Dermis microvascular lymphatic vessel endothelial cell (primary cell): ENCODE results near the gene BICRAL. TPM values are rescaled to one million over a fixed set of nuclear protein-coding genes. Genes with fewer than 3 reads are reported as not detected.
"Not testable (repeated sequence)": the region's sequence is repeated elsewhere in the genome, so short reads cannot be mapped to it uniquely, and the experiment has no call there.

Source experiments
- DNase-seq, 2 donors: peaks; one replicate each; pipeline versions ENCODE4 v3.0.0 to v3.0.0-alpha.2; 2010; ENCODE audit warnings: low read depth in 2 of 2
- total RNA-seq: library from RNA; depleted of rRNA; stranded (reverse); fragments of >200 nt; gene quantifications from 2 replicates; pipeline ENCODE4 v1.2.1, GENCODE V29; 2014

BICRAL gene, protein sequence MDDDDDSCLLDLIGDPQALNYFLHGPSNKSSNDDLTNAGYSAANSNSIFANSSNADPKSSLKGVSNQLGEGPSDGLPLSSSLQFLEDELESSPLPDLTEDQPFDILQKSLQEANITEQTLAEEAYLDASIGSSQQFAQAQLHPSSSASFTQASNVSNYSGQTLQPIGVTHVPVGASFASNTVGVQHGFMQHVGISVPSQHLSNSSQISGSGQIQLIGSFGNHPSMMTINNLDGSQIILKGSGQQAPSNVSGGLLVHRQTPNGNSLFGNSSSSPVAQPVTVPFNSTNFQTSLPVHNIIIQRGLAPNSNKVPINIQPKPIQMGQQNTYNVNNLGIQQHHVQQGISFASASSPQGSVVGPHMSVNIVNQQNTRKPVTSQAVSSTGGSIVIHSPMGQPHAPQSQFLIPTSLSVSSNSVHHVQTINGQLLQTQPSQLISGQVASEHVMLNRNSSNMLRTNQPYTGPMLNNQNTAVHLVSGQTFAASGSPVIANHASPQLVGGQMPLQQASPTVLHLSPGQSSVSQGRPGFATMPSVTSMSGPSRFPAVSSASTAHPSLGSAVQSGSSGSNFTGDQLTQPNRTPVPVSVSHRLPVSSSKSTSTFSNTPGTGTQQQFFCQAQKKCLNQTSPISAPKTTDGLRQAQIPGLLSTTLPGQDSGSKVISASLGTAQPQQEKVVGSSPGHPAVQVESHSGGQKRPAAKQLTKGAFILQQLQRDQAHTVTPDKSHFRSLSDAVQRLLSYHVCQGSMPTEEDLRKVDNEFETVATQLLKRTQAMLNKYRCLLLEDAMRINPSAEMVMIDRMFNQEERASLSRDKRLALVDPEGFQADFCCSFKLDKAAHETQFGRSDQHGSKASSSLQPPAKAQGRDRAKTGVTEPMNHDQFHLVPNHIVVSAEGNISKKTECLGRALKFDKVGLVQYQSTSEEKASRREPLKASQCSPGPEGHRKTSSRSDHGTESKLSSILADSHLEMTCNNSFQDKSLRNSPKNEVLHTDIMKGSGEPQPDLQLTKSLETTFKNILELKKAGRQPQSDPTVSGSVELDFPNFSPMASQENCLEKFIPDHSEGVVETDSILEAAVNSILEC
- total RNA-seq = 3.0 and 5.6 TPM in 2 replicates

DNA sequence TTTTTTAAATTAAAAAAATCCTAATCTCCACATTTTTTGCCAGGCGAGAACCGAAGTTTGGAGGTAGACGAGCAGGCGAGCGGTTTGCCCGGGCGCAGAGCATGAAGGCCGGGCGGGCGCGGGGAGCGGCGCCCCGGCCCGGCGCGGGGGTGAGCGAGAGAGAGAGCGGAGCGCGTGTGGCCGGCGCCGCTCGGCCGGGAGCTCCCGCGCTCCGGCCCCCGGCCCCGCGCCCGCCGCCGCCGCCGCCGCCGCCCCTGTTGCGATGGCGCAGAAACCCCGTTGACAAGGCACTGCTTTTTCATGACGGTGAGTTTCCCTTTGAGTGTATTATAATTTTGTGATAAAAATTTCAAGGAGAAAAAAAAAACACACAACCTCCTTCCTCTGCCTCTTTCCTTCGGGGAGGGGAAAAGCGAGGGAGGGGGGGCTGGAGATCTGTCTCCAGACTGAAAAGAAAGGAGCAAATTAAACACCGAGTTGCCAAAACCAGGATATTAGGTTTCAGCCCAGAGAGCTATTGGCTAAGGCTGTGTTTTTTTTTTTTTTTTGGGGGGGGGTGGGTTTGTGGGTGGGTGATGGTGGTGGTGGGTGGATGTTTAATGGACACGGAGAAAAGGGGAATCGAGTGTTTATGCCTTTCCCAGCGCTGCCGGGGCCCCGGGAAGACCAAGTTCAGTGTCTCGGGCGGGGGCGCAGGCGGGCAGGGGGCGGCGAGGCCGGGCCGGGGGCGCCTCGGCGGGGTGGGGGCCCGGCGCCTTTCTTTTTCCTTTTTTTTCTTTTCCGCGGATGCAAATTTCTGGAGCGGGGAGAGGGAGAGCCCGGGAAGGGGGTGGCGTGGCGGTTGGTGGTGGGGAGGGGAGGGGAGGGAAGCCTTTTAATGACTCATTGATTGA, at the start of gene BICRAL:
Gene BICRAL (plus strand): TSS at position 257 of the 893 bp plus-strand sequence. CDS start 39,971 bp downstream, outside the sequence.
- DNase-seq = peak; percentile 64 to 90

DNA sequence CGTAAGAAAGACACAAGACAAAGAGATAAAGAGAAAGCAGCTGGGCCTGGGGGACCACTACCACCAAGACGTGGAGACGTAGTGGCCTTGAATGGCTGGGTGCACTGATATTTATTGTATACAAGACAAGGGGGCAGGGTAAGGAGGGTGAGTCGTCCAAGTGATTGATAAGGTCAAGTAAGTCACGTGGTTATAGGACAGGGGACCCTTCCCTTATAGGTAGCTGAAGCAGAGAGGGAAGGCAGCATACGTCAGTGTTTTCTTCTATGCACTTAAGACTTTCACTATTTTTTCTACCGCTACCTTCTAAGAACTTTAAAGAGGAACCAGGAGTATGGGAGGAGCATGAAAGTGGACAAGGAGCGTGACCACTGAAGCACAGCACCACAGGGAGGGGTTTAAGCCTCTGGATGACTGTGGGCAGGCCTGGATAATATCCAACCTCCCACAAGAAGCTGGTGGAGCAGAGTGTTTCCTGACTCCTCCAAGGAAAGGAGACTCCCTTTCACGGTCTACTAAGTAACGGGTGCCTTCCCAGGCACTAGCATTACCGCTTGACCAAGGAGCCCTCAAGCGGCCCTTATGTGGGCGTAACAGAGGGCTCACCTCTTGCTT, 47.9 kb upstream of the BICRAL start:
- not testable (repeated sequence) for DNase-seq

DNA sequence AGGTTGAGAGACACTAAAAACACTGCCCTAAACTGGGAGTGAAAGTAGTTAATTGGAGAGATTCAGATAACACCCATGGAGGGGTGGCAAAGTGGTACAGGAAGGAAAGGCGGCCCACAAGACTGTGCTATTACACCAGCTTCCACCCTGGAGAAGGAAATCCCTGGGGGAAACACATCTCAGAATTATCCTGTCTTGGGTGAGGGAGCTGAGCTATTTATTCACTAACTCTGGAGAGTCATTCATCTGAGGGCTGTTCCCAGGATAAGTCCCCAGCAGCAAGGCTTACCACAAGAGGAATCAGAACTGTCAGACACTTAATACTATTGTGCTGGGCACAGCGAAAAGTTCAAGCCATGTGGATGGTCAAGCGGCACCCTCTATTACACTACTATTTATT, 45.9 kb upstream of the BICRAL start:
- no peak for DNase-seq

DNA sequence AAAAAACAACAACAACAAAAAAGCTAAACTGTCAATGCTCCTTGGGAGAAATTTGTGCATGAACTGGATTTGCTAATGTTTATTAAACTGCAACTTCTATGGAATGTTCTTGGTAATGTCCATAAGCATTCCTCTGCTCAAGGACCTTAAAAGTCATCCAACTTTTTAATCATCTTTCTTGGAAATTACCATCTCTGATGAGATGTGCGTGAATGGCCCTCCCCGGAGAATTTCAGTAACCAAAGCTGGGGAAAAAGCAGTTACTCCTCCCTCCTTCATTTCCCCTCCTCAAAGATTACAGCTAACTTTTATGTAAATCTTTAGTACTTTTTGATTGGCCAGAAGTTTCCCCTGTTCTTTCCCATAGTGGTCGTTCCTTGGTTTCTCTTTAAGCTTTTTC, 41.1 kb upstream of the BICRAL start:
- DNase-seq = no peak

DNA sequence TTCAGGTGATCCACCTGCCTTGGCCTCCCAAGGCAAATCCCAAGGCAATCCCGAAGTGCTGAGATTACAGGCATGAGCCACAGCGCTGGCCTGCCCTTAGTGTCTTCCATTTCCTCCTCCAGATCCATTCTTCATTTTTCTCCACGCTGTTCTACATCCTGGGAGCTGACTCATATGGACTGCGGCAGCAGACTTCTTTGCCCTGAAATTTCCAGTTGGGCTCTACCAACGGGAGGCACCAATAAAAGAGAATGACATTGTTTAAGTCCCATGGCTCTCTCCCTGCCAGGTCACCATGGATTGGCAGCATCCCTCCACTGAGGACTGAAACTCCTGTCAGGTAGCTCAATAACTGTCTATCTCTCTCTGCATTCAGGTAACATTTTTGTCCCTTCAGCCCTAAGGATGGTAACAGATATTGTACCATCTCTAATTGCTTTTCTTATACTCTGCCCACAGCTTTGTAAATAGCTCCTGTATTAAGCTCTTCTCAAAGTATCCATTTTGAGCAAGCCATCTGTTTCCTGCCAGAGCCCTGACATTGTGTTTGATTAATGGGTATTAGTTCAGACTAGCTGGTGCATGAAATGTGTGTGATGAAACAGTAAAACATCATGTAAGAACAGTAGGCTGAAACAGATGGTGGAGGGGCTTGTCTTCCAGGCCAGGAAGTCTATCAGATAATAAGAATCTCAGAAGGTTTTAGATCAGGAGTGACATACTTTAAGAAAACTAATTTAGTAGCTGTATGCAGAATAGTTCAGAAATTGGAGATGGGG, 39.5 kb upstream of the BICRAL start:
- DNase-seq = peak; percentile 47 to 88

DNA sequence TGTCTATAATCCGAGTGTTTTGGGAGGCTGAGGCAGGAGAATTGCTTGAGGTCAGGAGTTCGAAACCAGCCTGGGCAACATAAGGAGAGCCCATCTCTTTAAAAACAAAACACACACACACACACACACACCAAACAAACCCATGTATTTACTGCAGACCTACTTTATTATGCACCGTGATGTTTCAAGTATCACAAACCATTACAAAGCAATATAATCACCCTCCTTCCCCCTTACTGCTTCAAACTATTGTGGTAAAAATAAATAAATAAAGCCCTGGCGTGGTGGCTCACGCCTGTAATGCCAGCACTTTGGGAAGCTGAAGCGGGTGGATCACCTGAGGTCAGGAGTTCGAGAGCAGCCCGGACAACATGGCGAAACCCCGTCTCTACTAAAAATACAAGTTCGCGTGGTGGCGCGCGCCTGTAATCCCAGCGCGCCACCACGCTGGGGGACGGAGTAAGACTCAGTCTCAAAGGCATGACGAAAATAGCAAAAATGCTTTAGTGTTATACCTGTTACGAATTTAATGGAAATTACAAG, 37.4 kb upstream of the BICRAL start:
- no peak for DNase-seq

DNA sequence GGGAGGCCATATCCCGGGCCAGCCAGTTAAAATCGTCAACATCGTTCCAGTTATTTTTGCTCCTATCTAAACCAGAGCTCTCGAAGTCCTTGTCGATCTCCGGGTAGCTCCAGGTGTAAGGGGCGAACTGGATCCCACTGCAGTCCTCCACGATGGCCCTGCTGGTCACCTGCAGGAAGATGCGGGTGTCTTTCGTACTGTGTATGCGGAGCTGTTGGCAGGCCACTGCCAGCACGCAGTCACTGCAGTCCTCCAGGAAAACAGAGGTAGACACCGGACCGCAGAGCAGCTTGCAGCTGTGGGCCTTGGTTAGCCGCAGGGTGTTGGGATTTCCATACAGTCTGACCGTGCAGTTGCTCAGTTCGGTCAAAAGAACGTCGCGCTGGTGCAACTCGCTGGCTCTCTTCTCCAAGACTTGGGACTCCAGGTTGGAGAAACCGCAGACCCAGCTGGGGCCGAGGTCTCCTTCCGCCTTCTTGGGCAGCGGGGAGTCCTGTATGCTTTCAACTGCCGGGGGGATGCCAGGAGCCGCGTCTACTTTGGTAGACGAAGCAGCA, 36.7 kb upstream of the BICRAL start:
- peak in 1 of 2 donors; percentile 35 for DNase-seq

DNA sequence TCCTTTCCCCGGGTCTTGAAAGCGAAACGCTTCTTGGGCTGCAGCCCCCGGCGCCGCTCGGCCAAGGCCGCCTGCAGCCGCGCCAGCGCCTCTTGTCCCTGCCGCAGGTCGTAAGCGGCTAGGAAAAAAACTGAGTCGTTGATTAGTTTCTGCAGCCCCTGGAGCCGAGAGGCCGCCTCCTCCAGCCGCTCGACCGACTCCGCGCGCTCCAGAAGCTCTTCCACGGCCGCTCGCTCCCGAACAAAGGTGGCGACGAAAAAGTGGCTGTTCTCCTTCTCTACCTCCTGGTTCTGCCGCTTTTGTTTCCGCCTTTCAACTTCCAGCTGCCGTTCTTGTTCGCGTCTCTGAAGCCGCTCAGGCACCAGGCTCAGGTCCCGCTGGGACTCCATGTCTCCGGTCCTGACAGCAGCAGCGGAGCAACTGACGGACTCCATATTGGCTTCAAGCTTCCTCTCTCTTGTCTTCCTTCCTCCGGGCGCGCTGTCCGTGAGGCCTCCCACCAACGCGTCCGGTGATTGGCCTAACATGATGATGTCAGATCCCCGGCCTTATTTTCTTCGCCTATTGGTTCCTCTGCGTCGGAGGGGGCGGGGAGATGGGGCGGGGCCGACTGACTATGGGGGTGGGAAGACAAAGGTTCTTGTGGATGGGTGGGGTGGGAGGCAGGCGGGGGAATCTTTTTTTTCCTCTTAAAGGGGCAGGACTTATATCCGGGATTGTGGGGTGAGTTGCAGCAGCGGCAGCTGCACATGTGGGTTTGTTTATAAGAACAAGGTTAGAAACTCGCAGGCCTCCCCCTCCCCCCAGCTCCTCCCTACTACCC, 36.0 kb upstream of the BICRAL start, which contains the start of gene TBCC:
Gene TBCC (minus strand): TSS at position 464 of the 823 bp plus-strand sequence. CDS start 30 bp downstream, at position 434.
- DNase-seq = peak; percentile 95 to 99

DNA sequence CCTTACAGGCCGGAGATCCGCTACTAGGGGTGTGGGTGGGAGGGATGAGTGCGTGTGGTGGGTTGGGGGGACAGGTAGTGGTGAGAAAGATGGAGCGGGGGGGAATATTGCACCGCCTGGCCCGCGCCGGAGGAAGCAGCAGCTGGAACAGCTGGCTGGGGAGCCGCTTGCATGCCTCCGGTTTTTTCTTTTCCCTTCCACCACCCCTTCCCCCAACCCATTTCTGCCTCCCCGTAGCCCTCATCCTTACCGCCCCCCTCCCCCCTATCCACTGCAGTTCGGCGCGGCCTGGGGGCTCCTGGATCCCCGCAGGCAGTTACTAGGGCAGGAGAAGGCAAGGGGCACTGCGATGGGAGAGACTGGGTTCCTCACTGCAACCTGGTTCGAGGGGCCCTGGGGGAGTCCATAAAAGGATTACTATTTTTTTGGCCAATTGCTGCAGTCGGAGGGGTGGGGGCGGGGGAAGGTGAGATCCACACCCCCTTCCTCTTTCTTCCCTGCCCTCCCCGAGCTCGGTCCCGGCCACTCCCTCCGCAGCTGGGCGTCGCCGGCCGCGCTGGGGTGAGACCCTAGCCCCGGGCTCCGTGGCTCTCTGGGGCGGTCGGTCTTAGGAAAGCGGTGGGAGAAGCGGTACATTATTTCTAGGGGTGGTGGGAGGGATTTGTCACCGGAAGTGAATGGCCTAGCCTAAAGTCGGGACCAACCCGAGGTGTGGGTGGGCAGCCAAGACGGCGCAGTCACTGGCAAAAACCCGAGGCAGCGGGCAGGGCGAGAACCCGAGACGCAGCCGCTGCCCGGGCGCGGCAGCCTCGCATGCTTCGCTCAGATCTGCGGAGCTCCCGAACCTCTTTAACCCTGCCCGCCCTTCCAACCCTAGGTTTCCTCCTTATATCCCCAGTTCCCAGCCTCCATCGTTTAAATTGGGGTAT, 35.1 kb upstream of the BICRAL start:
- peak; percentile 55 to 93 for DNase-seq

DNA sequence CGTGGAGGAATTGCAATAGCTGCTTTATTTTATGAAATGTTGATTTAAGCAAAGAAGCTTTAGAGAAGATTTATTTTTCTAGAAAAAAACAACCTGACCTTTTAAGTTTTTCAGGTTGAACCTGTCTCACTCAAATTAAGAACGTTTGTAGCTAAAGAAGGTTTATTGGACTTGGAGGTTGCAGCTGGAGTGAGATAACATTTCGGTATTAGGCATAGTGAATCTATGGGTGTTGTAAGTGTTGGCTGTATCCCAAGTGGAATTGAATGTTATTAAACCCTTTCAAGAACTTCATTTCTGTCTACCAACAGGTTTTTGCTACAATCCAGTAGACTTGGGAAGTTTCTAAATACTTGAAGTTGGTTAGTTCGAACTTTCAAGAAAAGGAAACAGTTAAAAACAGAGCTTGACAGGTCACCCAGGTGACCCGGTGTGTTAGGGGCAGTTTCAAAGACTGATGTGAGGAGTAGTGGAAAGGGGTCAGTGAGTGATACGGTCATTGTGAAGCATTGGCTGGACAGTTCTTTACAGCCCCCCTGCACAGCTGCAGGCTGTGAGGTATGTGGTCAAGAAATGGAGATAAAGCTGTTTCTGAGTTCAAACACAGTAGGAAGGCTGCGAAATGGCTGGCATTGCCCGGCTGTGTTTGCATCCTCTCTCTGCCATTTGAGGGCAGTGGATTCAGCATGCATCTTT, 33.5 kb upstream of the BICRAL start:
- DNase-seq = no peak

DNA sequence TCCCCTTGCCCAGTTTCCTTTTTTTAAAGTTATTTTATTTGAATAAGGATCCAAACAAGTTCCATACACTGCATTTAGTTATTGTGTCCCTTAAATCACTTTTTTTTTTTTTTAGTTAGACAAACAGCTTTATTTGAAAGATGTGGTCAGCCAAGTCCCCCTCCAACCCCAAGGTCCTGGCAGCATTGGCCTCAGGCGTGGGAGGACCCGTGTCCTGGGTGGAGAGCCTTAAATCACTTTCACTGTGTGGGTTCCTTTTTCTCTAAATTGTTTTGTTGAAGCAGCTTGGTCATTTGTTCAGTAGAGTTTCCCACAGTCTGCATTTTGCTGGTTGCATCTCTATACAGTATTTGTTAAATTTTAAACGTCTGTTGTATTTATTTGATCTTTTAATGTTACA, 30.8 kb upstream of the BICRAL start:
- no peak for DNase-seq

DNA sequence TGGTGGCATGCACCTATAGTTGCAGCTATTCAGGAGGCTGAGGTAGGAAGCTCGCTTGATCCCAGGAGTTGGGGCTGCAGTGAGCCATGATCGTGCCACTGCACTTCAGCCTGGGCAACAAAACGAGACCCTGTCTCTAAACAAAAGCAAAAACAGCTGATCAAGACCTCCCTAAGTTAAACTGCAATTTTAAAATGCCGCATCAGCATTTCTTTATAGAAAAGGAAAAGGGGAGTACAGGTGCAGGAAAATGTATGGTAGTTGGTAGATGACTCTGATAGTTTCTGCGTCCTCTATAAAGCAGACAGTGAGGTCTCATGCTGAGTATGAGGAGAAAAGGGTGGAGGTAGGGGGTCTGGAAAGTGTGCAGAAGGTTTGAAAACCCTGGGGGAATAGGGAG, 27.1 kb upstream of the BICRAL start:
- DNase-seq = no peak

DNA sequence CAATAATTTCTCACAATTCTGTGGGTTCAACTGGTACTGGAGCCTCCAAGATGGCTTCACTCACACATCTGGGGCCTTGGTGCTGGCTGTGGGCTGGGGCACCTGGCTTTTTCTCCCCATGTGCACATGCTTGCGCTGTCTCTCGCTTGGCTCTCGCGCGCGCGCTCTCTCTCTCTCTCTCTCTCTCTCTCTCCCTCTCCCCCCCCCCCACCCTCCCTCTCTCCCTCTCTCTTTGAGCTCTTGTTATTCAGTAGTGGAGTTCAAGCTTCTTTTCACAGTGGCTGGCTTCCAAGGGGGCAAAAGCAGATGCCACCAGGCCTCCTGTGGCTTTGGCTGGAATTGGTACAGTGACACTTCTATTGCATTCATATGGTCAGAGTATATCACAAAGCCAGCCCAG, 25.1 kb upstream of the BICRAL start:
- DNase-seq = no peak

DNA sequence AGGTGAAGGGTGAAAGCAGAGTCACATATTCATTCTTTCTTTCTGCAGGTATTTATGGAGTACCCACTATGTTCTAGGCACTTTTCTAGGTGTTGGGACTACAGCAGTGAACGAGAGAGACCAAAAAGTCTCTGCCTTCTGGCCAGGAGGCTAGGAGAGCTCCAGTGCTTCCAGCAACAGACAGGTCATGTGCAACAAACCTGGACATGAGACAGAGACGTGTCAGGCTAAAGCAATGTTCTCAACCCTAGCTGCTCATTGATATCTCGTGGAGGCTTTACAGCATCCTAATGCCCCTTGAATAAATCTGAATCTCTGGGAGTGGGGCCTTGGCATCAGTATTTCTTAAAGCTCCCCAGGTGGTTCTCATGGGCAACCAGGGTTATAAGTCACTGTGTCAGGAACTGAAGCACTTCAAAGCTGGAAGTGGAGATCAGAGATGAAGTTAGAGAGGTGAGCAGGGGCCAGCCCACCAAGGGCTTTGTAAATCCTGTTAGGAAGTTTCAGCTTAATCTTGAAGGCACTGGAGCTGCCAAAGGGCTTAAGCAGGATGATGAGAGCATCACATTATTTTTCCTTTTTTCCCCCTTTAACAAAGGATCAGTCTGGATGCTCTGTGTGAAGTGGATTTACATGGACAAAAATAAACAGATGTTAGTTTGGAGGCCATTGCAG, 23.0 kb upstream of the BICRAL start:
- no peak for DNase-seq

DNA sequence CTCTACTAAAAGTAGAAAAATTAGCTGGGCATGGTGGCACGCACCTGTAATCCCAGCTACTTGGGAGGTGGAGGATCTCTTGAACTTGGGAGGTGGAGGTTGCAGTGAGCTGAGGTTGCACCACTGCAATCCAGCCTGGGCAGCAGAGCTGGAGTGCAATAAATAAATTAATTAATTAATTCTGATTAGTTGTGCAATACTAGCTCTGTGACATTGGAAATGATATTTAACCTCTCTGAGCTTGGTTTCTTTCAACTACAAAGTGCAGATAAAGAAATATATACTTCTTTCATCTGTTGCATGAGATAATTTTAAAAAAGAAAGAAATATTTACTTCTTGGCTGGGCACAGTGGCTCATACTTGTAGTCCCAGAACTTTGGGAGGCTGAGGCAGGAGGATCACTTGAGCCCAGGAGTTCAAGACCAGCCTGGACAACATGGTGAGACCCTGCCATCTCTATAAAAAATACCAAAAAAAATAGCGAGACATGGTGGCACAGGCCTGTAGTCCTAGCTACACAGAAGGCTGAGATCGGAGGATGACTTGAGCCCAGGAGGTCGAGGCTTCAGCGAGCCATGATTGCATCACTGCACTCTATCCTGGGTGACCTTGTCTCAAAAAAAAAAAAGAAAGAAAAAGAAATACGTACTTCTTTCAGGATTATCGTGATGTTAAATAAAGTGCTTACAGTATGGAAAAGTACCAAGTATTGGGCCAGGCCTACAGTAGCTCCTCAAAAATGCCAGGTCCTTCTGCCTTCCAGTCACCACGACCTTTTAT, 20.4 kb upstream of the BICRAL start:
- no peak for DNase-seq
